BJ (cell line): Measurements from ENCODE around the gene VRK2. TPM values are rescaled to one million over a fixed set of nuclear protein-coding genes. Genes with fewer than 3 reads are reported as not detected.
"Not testable (repeated sequence)": the region's sequence is repeated elsewhere in the genome, so short reads cannot be mapped to it uniquely, and the experiment has no call there.

Experiments
- CTCF ChIA-PET: fragments of 350-600 bp; formaldehyde crosslinking; extraction: SDS; loops from one replicate; lab custom pipeline; 2021; ENCODE audit warnings: antibody characterized with exemption, inconsistent platforms; lab: Yijun Ruan, JAX
- POLR2A ChIA-PET: fragments of 300-600 bp; sonication (Branson Sonifier 250); formaldehyde crosslinking; extraction: SDS; loops from one replicate; lab custom pipeline; 2021; ENCODE audit warnings: antibody characterized with exemption; lab: Charles Lee
- DNase-seq: peaks from one replicate; pipeline ENCODE4 v3.0.0-alpha.2; 2011; ENCODE audit warnings: low read depth
- H3K27me3 ChIP-seq: 2 replicates; pipeline ENCODE4 v1.6.0; 2011; ENCODE audit warnings: low read length; ENCODE audit not compliant: control insufficient read depth, insufficient read depth
- H3K36me3 ChIP-seq: 2 replicates; pipeline ENCODE4 v1.5.1; 2011; ENCODE audit warnings: low read length; ENCODE audit not compliant: control insufficient read depth, insufficient read depth
- H3K4me3 ChIP-seq: 2 replicates; pipeline ENCODE4 v1.5.1; 2011; ENCODE audit warnings: low read depth, mild to moderate bottlenecking, control low read depth, low read length
- polyA plus RNA-seq: library from polyadenylated mRNA; depleted of rRNA; stranded (reverse); fragments of >200 nt; gene quantifications from 2 replicates; pipeline ENCODE4 v1.2.3, GENCODE V29; 2011
- TF ChIP-seq, protein P1 (sequence below): IDR thresholded peaks from 2 replicates; pipeline ENCODE4 v1.5.1; 2011; ENCODE audit warnings: low read depth, mild to moderate bottlenecking, control low read depth, inconsistent platforms, low read length, moderate library complexity; ENCODE audit not compliant: insufficient read depth

VRK2 gene
- polyA plus RNA-seq, 1 experiment: 11.9 TPM

- TF ChIP-seq, protein P1, sequence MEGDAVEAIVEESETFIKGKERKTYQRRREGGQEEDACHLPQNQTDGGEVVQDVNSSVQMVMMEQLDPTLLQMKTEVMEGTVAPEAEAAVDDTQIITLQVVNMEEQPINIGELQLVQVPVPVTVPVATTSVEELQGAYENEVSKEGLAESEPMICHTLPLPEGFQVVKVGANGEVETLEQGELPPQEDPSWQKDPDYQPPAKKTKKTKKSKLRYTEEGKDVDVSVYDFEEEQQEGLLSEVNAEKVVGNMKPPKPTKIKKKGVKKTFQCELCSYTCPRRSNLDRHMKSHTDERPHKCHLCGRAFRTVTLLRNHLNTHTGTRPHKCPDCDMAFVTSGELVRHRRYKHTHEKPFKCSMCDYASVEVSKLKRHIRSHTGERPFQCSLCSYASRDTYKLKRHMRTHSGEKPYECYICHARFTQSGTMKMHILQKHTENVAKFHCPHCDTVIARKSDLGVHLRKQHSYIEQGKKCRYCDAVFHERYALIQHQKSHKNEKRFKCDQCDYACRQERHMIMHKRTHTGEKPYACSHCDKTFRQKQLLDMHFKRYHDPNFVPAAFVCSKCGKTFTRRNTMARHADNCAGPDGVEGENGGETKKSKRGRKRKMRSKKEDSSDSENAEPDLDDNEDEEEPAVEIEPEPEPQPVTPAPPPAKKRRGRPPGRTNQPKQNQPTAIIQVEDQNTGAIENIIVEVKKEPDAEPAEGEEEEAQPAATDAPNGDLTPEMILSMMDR: no peak
- no peak for DNase-seq
- Histone ChIP-seq H3K4me3 (no peak overlapping the region), H3K36me3 (no peaks in the 10 kb centered on the region), H3K27me3 (no peaks in the 10 kb centered on the region)
- ChIA-PET POLR2A (no interaction called here), CTCF (no interaction called here)
Measured at GRCh38 chr2:58138396-58139030, 91.9 kb downstream of the VRK2 start.

- ChIA-PET CTCF (no interaction called here), POLR2A (no interaction called here)
- Histone ChIP-seq H3K4me3 (no peak overlapping the region), H3K27me3 (no peaks in the 10 kb centered on the region), H3K36me3 (no peaks in the 10 kb centered on the region)
- peak; percentile 69 for DNase-seq
- TF ChIP-seq, protein P1: no peak
Measured at GRCh38 chr2:58140508-58141072, 94.0 kb downstream of the VRK2 start.

GRCh38 chr2:58145769-58146168, 99.2 kb downstream of the VRK2 start:
- CTCF ChIA-PET, H3K36me3 ChIP-seq, POLR2A ChIA-PET, H3K27me3 ChIP-seq, H3K4me3 ChIP-seq, DNase-seq: not testable (repeated sequence)

GRCh38 chr2:58146707-58147106, 100.1 kb downstream of the VRK2 start:
- POLR2A ChIA-PET: no interaction called here
- Histone ChIP-seq H3K36me3 (no peaks in the 10 kb centered on the region), H3K4me3 (no peak overlapping the region), H3K27me3 (no peaks in the 10 kb centered on the region)
- CTCF ChIA-PET: no interaction called here
- no peak for DNase-seq
- TF ChIP-seq, protein P1: no peak

- CTCF ChIA-PET: no interaction called here
- TF ChIP-seq, protein P1: no peak
- H3K4me3 ChIP-seq: no peak overlapping the region
- H3K36me3 ChIP-seq: no peaks in the 10 kb centered on the region
- no peaks in the 10 kb centered on the region for H3K27me3 ChIP-seq
- POLR2A ChIA-PET: no interaction called here
- no peak for DNase-seq
Measured at GRCh38 chr2:58155160-58155778, 108.7 kb downstream of the VRK2 start.
